ENCODE results near the gene DNAH14. TPM values are rescaled to one million over a fixed set of nuclear protein-coding genes. Genes with fewer than 3 reads are reported as not detected.

Gene DNAH14
- total RNA-seq, 2 donors from 2014 or later = 2.6 TPM; not detected in 1

GRCh38 chr1:225257081-225257480 is 327.6 kb downstream of the DNAH14 start:
- no peak for TF ChIP-seq CTCF (IDR thresholded peaks at IDR 0.05)
- ATAC-seq (ENCODE audit: insufficient number of reproducible peaks, low FRiP score, low read depth) = no peak

GRCh38 chr1:225258811-225259210 is 329.3 kb downstream of the DNAH14 start:
- no peak overlapping the region for H3K27ac ChIP-seq
- no peak for ATAC-seq (ENCODE audit: insufficient number of reproducible peaks, low FRiP score, low read depth)
- no peaks in the 10 kb centered on the region for H3K36me3 ChIP-seq
- no peak for DNase-seq (ENCODE audit: low spot score)
- no peaks in the 10 kb centered on the region for H3K4me1 ChIP-seq (ENCODE audit: control insufficient read depth in 1 of 2, low read depth in 2 of 2)
- no peak for TF ChIP-seq CTCF (IDR thresholded peaks at IDR 0.05)
- no peak overlapping the region for H3K4me3 ChIP-seq
- H3K9me3 ChIP-seq = peaks cover 4% of the 10 kb centered on the region
- no peaks in the 10 kb centered on the region for H3K27me3 ChIP-seq (replicated peaks; ENCODE audit: insufficient read depth)

More at GRCh38 chr1:225257081-225257480, 327.6 kb downstream of the DNAH14 start:
- Histone ChIP-seq H3K9me3 (peaks cover 4% of the 10 kb centered on the region), H3K27me3 (replicated peaks; ENCODE audit: insufficient read depth) (no peaks in the 10 kb centered on the region), H3K27ac (no peak overlapping the region), H3K4me3 (no peak overlapping the region), H3K4me1 (ENCODE audit: control insufficient read depth in 1 of 2, low read depth in 2 of 2) (no peaks in the 10 kb centered on the region), H3K36me3 (no peaks in the 10 kb centered on the region)
- no peak for DNase-seq (ENCODE audit: low spot score)

- Histone ChIP-seq H3K27ac (no peak overlapping the region), H3K4me1 (ENCODE audit: control insufficient read depth in 1 of 2, low read depth in 2 of 2) (no peaks in the 10 kb centered on the region), H3K27me3 (replicated peaks; ENCODE audit: insufficient read depth) (no peaks in the 10 kb centered on the region), H3K36me3 (no peaks in the 10 kb centered on the region), H3K4me3 (no peak overlapping the region), H3K9me3 (peaks cover 4% of the 10 kb centered on the region)
- ATAC-seq (ENCODE audit: insufficient number of reproducible peaks, low FRiP score, low read depth) = no peak
- no peak for DNase-seq (ENCODE audit: low spot score)
- no peak for TF ChIP-seq CTCF (IDR thresholded peaks at IDR 0.05)
These were observed 330.1 kb downstream of the DNAH14 start for GRCh38 chr1:225259542-225259941.

- DNase-seq (ENCODE audit: low spot score) (no peak), ATAC-seq (ENCODE audit: insufficient number of reproducible peaks, low FRiP score, low read depth) (no peak)
- H3K27ac ChIP-seq = no peak overlapping the region
- no peaks in the 10 kb centered on the region for H3K4me1 ChIP-seq (ENCODE audit: control insufficient read depth in 1 of 2, low read depth in 2 of 2)
- no peaks in the 10 kb centered on the region for H3K36me3 ChIP-seq
- no peak for TF ChIP-seq CTCF (IDR thresholded peaks at IDR 0.05)
- H3K9me3 ChIP-seq = peaks cover 4% of the 10 kb centered on the region
- no peaks in the 10 kb centered on the region for H3K27me3 ChIP-seq (replicated peaks; ENCODE audit: insufficient read depth)
- no peak overlapping the region for H3K4me3 ChIP-seq
These were observed 330.8 kb downstream of the DNAH14 start for GRCh38 chr1:225260319-225260718.

- Histone ChIP-seq H3K4me1 (ENCODE audit: control insufficient read depth in 1 of 2, low read depth in 2 of 2) (no peaks in the 10 kb centered on the region), H3K36me3 (no peaks in the 10 kb centered on the region), H3K27me3 (replicated peaks; ENCODE audit: insufficient read depth) (no peaks in the 10 kb centered on the region), H3K9me3 (peaks cover 4% of the 10 kb centered on the region), H3K27ac (no peak overlapping the region), H3K4me3 (no peak overlapping the region)
- ATAC-seq (ENCODE audit: insufficient number of reproducible peaks, low FRiP score, low read depth) (no peak), DNase-seq (ENCODE audit: low spot score) (no peak)
- no peak for TF ChIP-seq CTCF (IDR thresholded peaks at IDR 0.05)
These were observed 348.0 kb downstream of the DNAH14 start for GRCh38 chr1:225277445-225277844.

All from thoracic aorta (tissue), 2 donors.